OCI-LY3 (cell line): ENCODE measurements around the gene HOXA5.
A peak's percentile ranks its signal among the peaks of the same experiment; 100 is the strongest.

Source experiments
- H2AFZ ChIP-seq: fragments of 200-600, 300-600 bp; shearing (Covaris generic); 2 replicates; pipeline ENCODE4 v1.6.0; 2014; ENCODE audit warnings: antibody characterized with exemption, low read depth, low read length
- H3K27ac ChIP-seq: fragments of 200-600, 300-600 bp; sonication (generic); 2 replicates; pipeline ENCODE4 v1.5.1; 2014; ENCODE audit warnings: mild to moderate bottlenecking, low read length, moderate library complexity, mixed read lengths
- H3K27me3 ChIP-seq: fragments of 200-600, 300-600 bp; sonication (generic); 2 replicates; pipeline ENCODE4 v1.6.1; 2014; ENCODE audit warnings: low read depth, low read length, mixed read lengths
- H3K36me3 ChIP-seq: fragments of 200-600, 300-600 bp; sonication (generic); replicated peaks from 2 replicates; pipeline ENCODE3; 2014; ENCODE audit warnings: low read depth, low read length, mixed read lengths
- H3K4me1 ChIP-seq: fragments of 300-600, 200-600 bp; sonication (generic); 2 replicates; pipeline ENCODE4 v1.6.1; 2014; ENCODE audit warnings: low read length, mixed read lengths
- H3K4me2 ChIP-seq: fragments of 200-600, 300-600 bp; sonication (generic); 2 replicates; pipeline ENCODE4 v1.6.1; 2014; ENCODE audit warnings: low read length, mixed read lengths
- H3K4me3 ChIP-seq: fragments of 300-600, 200-600 bp; sonication (generic); 2 replicates; pipeline ENCODE4 v1.5.1; 2014; ENCODE audit warnings: antibody characterized with exemption, mild to moderate bottlenecking, low read length, moderate library complexity
- H3K79me2 ChIP-seq: fragments of 300-600, 200-600 bp; shearing (Covaris generic); 2 replicates; pipeline ENCODE4 v1.6.1; 2014; ENCODE audit warnings: mild to moderate bottlenecking, low read length, mixed read lengths
- H3K9ac ChIP-seq: fragments of 300-600, 200-600 bp; shearing (Covaris generic); 2 replicates; pipeline ENCODE4 v1.6.0; 2014; ENCODE audit warnings: mild to moderate bottlenecking, low read length, moderate library complexity
- H3K9me3 ChIP-seq: fragments of 200-600, 300-600 bp; shearing (Covaris generic); 2 replicates; pipeline ENCODE4 v1.6.1; 2014; ENCODE audit warnings: low read length, mixed read lengths; ENCODE audit not compliant: insufficient read depth
- H4K20me1 ChIP-seq: fragments of 200-600, 300-600 bp; sonication (generic); 2 replicates; pipeline ENCODE4 v1.6.1; 2016; ENCODE audit warnings: low read length, mixed read lengths; ENCODE audit not compliant: insufficient read depth
- EZH2phosphoT487 ChIP-seq: fragments of 200-600 bp; shearing (Covaris generic); IDR thresholded peaks from 2 replicates; pipeline ENCODE4 v1.6.1; 2018; ENCODE audit warnings: antibody characterized with exemption, mixed run types, low read depth
- TF ChIP-seq, protein P1 (sequence below): fragments of 200-600, 300-600 bp; sonication (generic); IDR thresholded peaks from 2 replicates; pipeline ENCODE4 v1.5.1; 2014; ENCODE audit warnings: antibody characterized with exemption, low read length, low read depth

The HOXA5 gene

DNA sequence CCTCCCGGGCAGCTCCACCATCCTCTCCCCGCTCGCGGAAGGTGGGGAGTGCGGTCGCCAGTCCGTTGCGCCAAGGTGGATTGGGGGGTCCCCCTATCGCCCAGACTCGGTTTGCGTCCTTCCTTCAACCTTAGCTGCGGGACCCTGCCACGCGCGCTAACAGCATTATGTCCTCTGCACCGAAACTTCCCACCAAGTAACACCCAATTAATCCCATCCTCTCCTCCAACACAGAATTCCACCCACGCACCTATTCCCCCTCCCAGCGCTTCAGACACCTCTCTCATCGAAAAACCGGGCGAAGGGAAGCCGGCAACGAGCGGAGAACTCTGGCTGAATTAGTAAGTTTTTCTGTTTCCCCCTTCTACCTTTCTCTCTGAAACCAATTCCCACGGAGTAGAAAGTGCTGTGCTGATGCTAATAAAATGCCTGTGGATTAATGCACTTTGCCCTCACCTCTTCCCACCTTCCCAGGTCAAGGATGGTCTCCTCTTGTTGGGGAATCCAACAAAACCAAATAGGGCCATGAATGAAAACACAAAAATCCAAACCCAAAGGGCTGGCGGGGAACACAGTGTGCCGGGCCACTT, 8.0 kb upstream of the HOXA5 start:
- H3K9me3 ChIP-seq = no peaks in the 10 kb centered on the region
- H3K9ac ChIP-seq = peak overlapping the region; percentile 68
- H2AFZ ChIP-seq = peak overlapping the region; percentile 89
- peaks cover 12% of the 10 kb centered on the region for H3K79me2 ChIP-seq
- H3K27ac ChIP-seq = no peak overlapping the region
- no peaks in the 10 kb centered on the region for H4K20me1 ChIP-seq
- peak overlapping the region; percentile 83 for H3K4me3 ChIP-seq
- no peaks in the 10 kb centered on the region for H3K36me3 ChIP-seq
- H3K4me2 ChIP-seq = peak overlapping the region; percentile 97
- H3K4me1 ChIP-seq = peaks cover 10% of the 10 kb centered on the region; the same call in 1 of the 2 replicates
- TF ChIP-seq, protein P1, sequence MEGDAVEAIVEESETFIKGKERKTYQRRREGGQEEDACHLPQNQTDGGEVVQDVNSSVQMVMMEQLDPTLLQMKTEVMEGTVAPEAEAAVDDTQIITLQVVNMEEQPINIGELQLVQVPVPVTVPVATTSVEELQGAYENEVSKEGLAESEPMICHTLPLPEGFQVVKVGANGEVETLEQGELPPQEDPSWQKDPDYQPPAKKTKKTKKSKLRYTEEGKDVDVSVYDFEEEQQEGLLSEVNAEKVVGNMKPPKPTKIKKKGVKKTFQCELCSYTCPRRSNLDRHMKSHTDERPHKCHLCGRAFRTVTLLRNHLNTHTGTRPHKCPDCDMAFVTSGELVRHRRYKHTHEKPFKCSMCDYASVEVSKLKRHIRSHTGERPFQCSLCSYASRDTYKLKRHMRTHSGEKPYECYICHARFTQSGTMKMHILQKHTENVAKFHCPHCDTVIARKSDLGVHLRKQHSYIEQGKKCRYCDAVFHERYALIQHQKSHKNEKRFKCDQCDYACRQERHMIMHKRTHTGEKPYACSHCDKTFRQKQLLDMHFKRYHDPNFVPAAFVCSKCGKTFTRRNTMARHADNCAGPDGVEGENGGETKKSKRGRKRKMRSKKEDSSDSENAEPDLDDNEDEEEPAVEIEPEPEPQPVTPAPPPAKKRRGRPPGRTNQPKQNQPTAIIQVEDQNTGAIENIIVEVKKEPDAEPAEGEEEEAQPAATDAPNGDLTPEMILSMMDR = no peak
- TF ChIP-seq EZH2phosphoT487 = no peak
- no peaks in the 10 kb centered on the region for H3K27me3 ChIP-seq

DNA sequence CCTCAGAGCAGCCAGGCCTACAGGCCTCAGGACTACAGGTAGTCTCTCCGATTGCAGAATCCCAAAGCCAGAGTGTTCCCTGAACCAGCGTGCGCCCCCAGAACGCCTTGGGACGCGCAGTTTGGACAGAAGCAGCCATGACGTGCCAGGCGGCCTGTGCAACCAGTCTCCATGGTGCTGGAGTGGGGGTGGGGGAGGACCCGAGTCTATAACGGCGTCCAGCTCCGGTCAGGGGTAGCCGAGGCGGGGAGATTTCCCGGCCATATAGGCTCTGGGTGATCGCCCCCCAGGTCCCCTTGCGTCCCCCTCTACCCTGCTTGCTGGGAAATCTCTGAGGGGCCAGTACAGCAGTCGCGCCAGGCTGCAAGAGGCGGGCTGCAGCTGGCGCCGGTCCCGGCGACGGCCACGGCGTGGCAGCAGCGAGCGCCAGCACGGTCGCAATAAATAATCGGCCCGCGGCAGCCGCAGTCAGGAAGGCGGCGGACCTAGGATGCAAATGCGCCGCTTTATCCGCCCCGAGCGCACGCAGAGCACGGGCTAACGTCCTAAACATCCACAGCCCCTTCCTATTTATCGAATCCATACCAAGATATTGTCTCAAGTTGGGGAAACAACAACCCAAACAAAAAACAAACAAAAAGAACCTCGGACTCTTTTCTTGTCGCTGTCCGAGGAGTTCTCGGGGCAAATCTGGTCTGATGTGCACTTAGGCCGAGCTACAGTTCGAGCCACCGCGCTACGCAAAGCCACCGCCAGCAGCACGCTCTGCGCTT, 7.3 kb upstream of the HOXA5 start:
- no peaks in the 10 kb centered on the region for H4K20me1 ChIP-seq
- peaks cover 10% of the 10 kb centered on the region; the same call in 1 of the 2 replicates for H3K4me1 ChIP-seq
- H3K27ac ChIP-seq = peak overlapping the region; percentile 28
- peak overlapping the region; percentile 83 for H3K4me3 ChIP-seq
- no peaks in the 10 kb centered on the region for H3K27me3 ChIP-seq
- peak overlapping the region; percentile 97 for H3K4me2 ChIP-seq
- peak overlapping the region; percentile 72 for H3K9ac ChIP-seq
- peaks cover 12% of the 10 kb centered on the region for H3K79me2 ChIP-seq
- TF ChIP-seq, protein P1 = peak; percentile 53
- no peak for TF ChIP-seq EZH2phosphoT487
- H3K9me3 ChIP-seq = no peaks in the 10 kb centered on the region
- no peaks in the 10 kb centered on the region for H3K36me3 ChIP-seq
- H2AFZ ChIP-seq = peak overlapping the region; percentile 89

DNA sequence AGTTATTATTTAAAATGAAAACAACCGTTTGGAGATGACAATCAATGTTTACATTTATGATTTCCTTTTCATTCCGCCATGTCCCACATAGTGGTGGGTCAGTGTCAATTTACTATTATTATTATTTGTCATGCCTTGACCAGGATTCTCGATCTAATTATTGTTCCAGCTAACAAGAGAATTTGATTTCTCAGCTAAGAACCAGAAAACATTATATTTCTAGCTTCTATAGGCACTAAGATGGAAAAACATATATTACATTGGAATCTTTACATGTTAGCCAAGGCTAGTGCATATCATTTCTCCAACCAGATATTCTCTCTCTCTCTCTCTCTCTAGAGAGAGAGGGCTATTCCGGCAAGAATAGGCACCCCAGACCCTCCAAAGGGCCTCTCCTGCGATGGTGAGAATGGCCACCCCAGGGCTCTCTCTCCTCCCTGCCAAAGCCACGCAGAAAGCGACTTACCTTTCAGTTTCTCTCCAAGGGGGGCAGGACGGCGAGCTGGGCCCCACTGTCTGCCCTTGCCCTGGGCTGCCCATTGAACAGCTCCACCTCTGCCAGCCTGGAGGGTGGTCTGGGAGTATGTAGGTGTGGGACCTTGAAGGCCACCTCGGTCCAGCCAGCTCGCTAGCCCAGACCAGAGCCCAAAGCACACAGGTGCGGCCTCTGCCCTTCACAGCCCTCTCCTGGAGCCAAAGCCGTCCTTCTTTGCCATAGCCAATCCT, 6.5 kb upstream of the HOXA5 start:
- H3K4me3 ChIP-seq = peak overlapping the region; percentile 83
- TF ChIP-seq, protein P1 = no peak
- no peaks in the 10 kb centered on the region for H3K27me3 ChIP-seq
- peak overlapping the region; percentile 97 for H3K4me2 ChIP-seq
- H3K9me3 ChIP-seq = no peaks in the 10 kb centered on the region
- peaks cover 12% of the 10 kb centered on the region for H3K79me2 ChIP-seq
- peaks cover 10% of the 10 kb centered on the region; the same call in 1 of the 2 replicates for H3K4me1 ChIP-seq
- no peaks in the 10 kb centered on the region for H4K20me1 ChIP-seq
- H3K27ac ChIP-seq = peak overlapping the region; percentile 28
- H2AFZ ChIP-seq = peak overlapping the region; percentile 43; the same call in 1 of the 2 replicates
- peak overlapping the region; percentile 72 for H3K9ac ChIP-seq
- H3K36me3 ChIP-seq = no peaks in the 10 kb centered on the region
